WTC11 (cell line): ENCODE data around the gene PDZD2. TPM values are rescaled to one million over a fixed set of nuclear protein-coding genes. Genes with fewer than 3 reads are reported as not detected.
A peak's percentile ranks its signal among the peaks of the same experiment; 100 is the strongest.
"Not testable (repeated sequence)": the region's sequence is repeated elsewhere in the genome, so short reads cannot be mapped to it uniquely, and the experiment has no call there.

Experiments
- ATAC-seq: fragments of 200-7000 bp; cut with Tn5 transposase; 2 replicates; pipeline ENCODE4 v1.10.0; 2021; ENCODE audit warnings: mild to moderate bottlenecking, moderate library complexity
- CTCF ChIA-PET: fragments of 300-600 bp; sonication (Branson Sonifier 250); formaldehyde crosslinking; loops from one replicate; lab custom pipeline; 2021; ENCODE audit warnings: antibody characterized with exemption; lab: Charles Lee
- POLR2A ChIA-PET: fragments of 350-600 bp; sonication (Branson Sonifier 250); formaldehyde crosslinking; loops from one replicate; lab custom pipeline; 2021; ENCODE audit warnings: antibody characterized with exemption; lab: Charles Lee
- DNase-seq: peaks from one replicate; pipeline ENCODE4 v3.0.0; 2021; ENCODE audit warnings: low spot score
- H3K27ac Mint-ChIP-seq: 2 replicates; pipeline ENCODE4 v1.8.0; 2021; ENCODE audit warnings: mixed read lengths
- H3K27me3 Mint-ChIP-seq: 2 replicates; pipeline ENCODE4 v1.8.0; 2021; ENCODE audit warnings: low read depth, mild to moderate bottlenecking, moderate library complexity, mixed read lengths
- H3K36me3 Mint-ChIP-seq: 2 replicates; pipeline ENCODE4 v1.8.0; 2021; ENCODE audit warnings: mixed read lengths
- H3K4me1 Mint-ChIP-seq: 2 replicates; pipeline ENCODE4 v1.8.0; 2022; ENCODE audit warnings: mixed read lengths
- H3K4me3 Mint-ChIP-seq: 2 replicates; pipeline ENCODE4 v1.8.0; 2021; ENCODE audit warnings: mild to moderate bottlenecking, moderate library complexity, mixed read lengths
- H3K9me3 Mint-ChIP-seq: 2 replicates; pipeline ENCODE4 v1.8.0; 2021; ENCODE audit warnings: mixed read lengths
- CBFB ChIP-seq: sonication (generic); formaldehyde crosslinking; IDR thresholded peaks from 2 replicates; pipeline ENCODE4 v1.8.1; 2022; ENCODE audit warnings: mild to moderate bottlenecking, low read depth, missing genetic modification reagents
- GTF2I ChIP-seq: fragments of 250-450 bp; sonication (Bioruptor Pico); conservative IDR thresholded peaks from 2 replicates; pipeline ENCODE4 v1.4.0; 2021; ENCODE audit warnings: mild to moderate bottlenecking
- KAT7 ChIP-seq: sonication (generic); formaldehyde crosslinking; IDR thresholded peaks from 2 replicates; pipeline ENCODE4 v1.8.1; 2023; ENCODE audit warnings: missing genetic modification reagents, mild to moderate bottlenecking, borderline replicate concordance
- TEAD1 ChIP-seq: sonication (generic); formaldehyde crosslinking; IDR thresholded peaks from 2 replicates; pipeline ENCODE4 v1.8.0; 2022; ENCODE audit warnings: mild to moderate bottlenecking, missing genetic modification reagents
- ZNF671 ChIP-seq: fragments of 250-450 bp; sonication (Bioruptor Pico); IDR thresholded peaks from 2 replicates; pipeline ENCODE4 v1.8.0; 2021; ENCODE audit warnings: mild to moderate bottlenecking
- total RNA-seq: library from RNA; stranded (reverse); gene quantifications from 3 replicates; pipeline ENCODE4 v1.2.3, GENCODE V29; 2021
- TF ChIP-seq, protein P1 (sequence below): sonication (generic); formaldehyde crosslinking; IDR thresholded peaks from 2 replicates; pipeline ENCODE4 v1.8.0; 2023; ENCODE audit warnings: mild to moderate bottlenecking, missing genetic modification reagents
- TF ChIP-seq, protein P2 (sequence below): sonication (generic); formaldehyde crosslinking; IDR thresholded peaks from 2 replicates; pipeline ENCODE4 v1.8.1; 2023; ENCODE audit warnings: mild to moderate bottlenecking, missing genetic modification reagents, moderate library complexity
- TF ChIP-seq, protein P3 (sequence below): sonication (generic); formaldehyde crosslinking; IDR thresholded peaks from 2 replicates; pipeline ENCODE4 v1.8.0; 2022; ENCODE audit warnings: mild to moderate bottlenecking, missing genetic modification reagents
- TF ChIP-seq, protein P4 (sequence below): sonication (generic); formaldehyde crosslinking; conservative IDR thresholded peaks from 2 replicates; pipeline ENCODE4 v1.8.1; 2023; ENCODE audit warnings: mild to moderate bottlenecking, low read depth, missing genetic modification reagents, moderate library complexity

Gene PDZD2
- total RNA-seq, 1 experiment from 2014 or later: 11.4 TPM

DNA sequence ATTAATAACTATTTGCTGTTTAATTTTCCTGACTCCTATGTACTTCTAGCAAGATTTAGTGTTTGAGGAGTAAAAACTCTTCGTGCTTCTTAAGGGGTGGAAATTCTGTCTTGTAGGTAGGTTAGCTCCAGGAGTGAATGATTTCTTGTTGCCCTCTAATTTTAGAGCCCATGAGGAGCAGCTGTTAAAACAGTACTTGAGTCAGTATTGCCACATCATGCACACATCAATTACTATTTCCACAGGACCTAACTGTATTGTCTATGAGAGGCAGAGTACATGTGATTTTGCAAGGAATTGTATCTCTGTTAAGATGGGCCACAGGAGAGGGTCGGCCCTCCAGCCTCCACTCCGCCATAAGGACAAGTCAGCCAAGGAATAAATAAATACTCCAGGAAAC is 91.2 kb downstream of the PDZD2 start:
- DNase-seq: no peak
- CTCF ChIA-PET: interaction anchor here (0.9 to 1.8 kb wide), 3 partner anchors 65 to 347 kb away, joined by 3 to 8 read pairs (median 6); no protein-coding TSS in a partner anchor
- TF ChIP-seq ZNF671 (CRISPR knock-in tag) (no peak), KAT7 (CRISPR knock-in tag) (no peak), GTF2I (CRISPR knock-in tag) (no peak)
- TF ChIP-seq, all 79 proteins: peak for 0
- ATAC-seq: peak; percentile 9
- H3K27ac Mint-ChIP-seq: peak overlapping the region; percentile 95
- H3K4me1 Mint-ChIP-seq: peaks cover 65% of the 10 kb centered on the region
- H3K4me3 Mint-ChIP-seq: no peak overlapping the region
- no peaks in the 10 kb centered on the region for H3K9me3 Mint-ChIP-seq
- peaks cover 9% of the 10 kb centered on the region for H3K27me3 Mint-ChIP-seq
- POLR2A ChIA-PET: no interaction called here
- no peaks in the 10 kb centered on the region for H3K36me3 Mint-ChIP-seq

DNA sequence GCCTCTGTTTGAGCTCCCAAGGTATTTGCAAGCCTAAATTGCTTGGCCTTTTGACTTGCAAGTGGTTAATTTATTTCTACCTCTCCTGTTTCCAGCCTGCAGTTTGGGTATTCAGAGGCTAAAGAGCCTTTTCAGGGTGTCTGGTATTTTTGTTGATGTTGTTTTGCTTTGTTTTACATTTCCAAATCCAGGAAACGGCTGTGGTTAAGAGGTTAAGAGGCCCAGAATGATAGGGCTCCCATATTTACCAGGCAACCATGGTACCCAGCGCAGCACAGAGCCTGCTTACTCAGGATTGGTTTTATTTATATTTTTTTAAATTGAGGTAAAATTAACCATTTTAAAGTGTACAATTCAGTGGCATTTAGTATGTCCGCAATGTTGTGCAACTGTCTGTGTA is 92.1 kb downstream of the PDZD2 start:
- Mint-ChIP-seq H3K36me3 (no peaks in the 10 kb centered on the region), H3K9me3 (no peaks in the 10 kb centered on the region), H3K4me3 (no peak overlapping the region), H3K4me1 (peaks cover 70% of the 10 kb centered on the region), H3K27me3 (peaks cover 9% of the 10 kb centered on the region), H3K27ac (peak overlapping the region; percentile 95)
- ChIA-PET CTCF (interaction anchor here (0.6 to 1.8 kb wide), 4 partner anchors 14 to 346 kb away, joined by 3 to 8 read pairs (median 4); no protein-coding TSS in a partner anchor), POLR2A (interaction anchor here (0.5 kb wide), 1 partner anchor 29 kb away, joined by 3 read pairs; no protein-coding TSS in a partner anchor)
- ATAC-seq: peak; percentile 84
- DNase-seq: no peak
- TF ChIP-seq TEAD1 (CRISPR knock-in tag): 0 out of 2 replicates have a peak, but pooled peaks have one; percentile 29
- TF ChIP-seq, protein P1, sequence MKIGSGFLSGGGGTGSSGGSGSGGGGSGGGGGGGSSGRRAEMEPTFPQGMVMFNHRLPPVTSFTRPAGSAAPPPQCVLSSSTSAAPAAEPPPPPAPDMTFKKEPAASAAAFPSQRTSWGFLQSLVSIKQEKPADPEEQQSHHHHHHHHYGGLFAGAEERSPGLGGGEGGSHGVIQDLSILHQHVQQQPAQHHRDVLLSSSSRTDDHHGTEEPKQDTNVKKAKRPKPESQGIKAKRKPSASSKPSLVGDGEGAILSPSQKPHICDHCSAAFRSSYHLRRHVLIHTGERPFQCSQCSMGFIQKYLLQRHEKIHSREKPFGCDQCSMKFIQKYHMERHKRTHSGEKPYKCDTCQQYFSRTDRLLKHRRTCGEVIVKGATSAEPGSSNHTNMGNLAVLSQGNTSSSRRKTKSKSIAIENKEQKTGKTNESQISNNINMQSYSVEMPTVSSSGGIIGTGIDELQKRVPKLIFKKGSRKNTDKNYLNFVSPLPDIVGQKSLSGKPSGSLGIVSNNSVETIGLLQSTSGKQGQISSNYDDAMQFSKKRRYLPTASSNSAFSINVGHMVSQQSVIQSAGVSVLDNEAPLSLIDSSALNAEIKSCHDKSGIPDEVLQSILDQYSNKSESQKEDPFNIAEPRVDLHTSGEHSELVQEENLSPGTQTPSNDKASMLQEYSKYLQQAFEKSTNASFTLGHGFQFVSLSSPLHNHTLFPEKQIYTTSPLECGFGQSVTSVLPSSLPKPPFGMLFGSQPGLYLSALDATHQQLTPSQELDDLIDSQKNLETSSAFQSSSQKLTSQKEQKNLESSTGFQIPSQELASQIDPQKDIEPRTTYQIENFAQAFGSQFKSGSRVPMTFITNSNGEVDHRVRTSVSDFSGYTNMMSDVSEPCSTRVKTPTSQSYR (CRISPR knock-in tag): no peak

DNA sequence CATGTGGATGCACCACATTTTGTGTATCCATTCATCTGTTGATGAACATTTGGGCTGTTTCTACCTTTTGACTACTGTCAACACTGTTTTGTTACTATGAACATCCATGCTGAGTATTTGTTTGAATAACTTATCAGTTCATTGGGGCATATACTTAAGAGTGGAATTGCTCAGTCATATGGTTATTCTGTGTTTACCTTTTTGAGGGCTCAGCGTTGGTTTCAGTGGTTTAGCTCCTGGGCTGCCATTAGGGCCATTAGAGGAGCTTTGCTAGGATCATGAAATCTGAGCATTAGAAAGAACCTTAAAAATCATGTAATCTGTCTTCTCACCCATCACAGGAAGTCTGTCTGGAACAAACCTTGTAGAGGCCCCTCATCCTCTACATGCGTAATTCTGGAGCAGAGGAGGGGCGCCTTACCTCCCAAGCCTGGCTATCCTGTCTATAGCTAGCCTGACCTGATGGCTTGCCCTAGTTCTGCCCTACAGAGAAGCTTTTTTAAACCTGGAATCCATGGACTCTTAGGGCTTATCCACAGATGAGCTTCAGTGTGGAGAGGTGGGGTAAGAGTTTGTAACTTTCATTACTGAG is 92.9 kb downstream of the PDZD2 start:
- Mint-ChIP-seq H3K36me3 (peaks cover 2% of the 10 kb centered on the region; the same call in 1 of the 2 replicates), H3K27me3 (peaks cover 6% of the 10 kb centered on the region), H3K27ac (peak overlapping the region; percentile 90), H3K4me3 (no peak overlapping the region), H3K4me1 (peaks cover 71% of the 10 kb centered on the region), H3K9me3 (0 out of 2 replicates have a peak, but pooled peaks cover 6% of the 10 kb centered on the region)
- TF ChIP-seq, protein P2, sequence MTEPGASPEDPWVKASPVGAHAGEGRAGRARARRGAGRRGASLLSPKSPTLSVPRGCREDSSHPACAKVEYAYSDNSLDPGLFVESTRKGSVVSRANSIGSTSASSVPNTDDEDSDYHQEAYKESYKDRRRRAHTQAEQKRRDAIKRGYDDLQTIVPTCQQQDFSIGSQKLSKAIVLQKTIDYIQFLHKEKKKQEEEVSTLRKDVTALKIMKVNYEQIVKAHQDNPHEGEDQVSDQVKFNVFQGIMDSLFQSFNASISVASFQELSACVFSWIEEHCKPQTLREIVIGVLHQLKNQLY (CRISPR knock-in tag): no peak
- no peak for TF ChIP-seq CBFB
- TF ChIP-seq, protein P3, sequence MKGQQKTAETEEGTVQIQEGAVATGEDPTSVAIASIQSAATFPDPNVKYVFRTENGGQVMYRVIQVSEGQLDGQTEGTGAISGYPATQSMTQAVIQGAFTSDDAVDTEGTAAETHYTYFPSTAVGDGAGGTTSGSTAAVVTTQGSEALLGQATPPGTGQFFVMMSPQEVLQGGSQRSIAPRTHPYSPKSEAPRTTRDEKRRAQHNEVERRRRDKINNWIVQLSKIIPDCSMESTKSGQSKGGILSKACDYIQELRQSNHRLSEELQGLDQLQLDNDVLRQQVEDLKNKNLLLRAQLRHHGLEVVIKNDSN (CRISPR knock-in tag): no peak
- TF ChIP-seq, protein P4, sequence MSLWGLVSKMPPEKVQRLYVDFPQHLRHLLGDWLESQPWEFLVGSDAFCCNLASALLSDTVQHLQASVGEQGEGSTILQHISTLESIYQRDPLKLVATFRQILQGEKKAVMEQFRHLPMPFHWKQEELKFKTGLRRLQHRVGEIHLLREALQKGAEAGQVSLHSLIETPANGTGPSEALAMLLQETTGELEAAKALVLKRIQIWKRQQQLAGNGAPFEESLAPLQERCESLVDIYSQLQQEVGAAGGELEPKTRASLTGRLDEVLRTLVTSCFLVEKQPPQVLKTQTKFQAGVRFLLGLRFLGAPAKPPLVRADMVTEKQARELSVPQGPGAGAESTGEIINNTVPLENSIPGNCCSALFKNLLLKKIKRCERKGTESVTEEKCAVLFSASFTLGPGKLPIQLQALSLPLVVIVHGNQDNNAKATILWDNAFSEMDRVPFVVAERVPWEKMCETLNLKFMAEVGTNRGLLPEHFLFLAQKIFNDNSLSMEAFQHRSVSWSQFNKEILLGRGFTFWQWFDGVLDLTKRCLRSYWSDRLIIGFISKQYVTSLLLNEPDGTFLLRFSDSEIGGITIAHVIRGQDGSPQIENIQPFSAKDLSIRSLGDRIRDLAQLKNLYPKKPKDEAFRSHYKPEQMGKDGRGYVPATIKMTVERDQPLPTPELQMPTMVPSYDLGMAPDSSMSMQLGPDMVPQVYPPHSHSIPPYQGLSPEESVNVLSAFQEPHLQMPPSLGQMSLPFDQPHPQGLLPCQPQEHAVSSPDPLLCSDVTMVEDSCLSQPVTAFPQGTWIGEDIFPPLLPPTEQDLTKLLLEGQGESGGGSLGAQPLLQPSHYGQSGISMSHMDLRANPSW (CRISPR knock-in tag): no peak
- ChIA-PET POLR2A (no interaction called here), CTCF (interaction anchor here (1.0 to 1.8 kb wide), 2 partner anchors 9 to 77 kb away, joined by 3 to 8 read pairs; no protein-coding TSS in a partner anchor)
- ATAC-seq (no peak), DNase-seq (no peak)

DNA sequence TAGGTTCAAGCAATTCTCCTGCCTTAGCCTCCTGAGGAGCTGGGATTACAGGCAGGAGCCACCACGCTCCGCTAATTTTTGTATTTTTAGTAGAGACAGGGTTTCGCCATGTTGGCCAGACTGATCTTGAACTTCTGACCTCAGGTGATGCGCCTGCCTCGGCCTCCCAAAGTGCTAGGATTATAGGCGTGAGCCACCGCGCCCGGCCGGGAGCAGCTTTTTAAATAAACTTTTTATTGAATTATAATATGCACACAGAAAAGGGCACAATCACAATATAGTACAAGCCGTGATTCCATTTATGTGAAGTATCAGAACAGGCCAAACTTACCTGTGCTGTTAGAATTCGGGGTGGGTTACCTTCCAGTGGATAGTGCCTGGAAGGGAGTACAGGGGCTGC is 93.9 kb downstream of the PDZD2 start:
- H3K27me3 Mint-ChIP-seq, H3K36me3 Mint-ChIP-seq, POLR2A ChIA-PET, CTCF ChIA-PET, ATAC-seq, DNase-seq, H3K9me3 Mint-ChIP-seq, H3K4me3 Mint-ChIP-seq, H3K27ac Mint-ChIP-seq: not testable (repeated sequence)
- peaks cover 69% of the 10 kb centered on the region for H3K4me1 Mint-ChIP-seq
